Cardiac muscle cell (in vitro differentiated cells and primary cell): Measurements from ENCODE around the gene TRPV4. TPM values are rescaled to one million over a fixed set of nuclear protein-coding genes. Genes with fewer than 3 reads are reported as not detected.

ENCODE experiments used
- DNase-seq, 2 donors: peaks; one replicate each; pipeline versions ENCODE4 v3.0.0 to v3.0.0-alpha.2; 2010 to 2017; ENCODE audit warnings: low read depth in 1 of 2, low spot score in 1 of 2
- H3K27ac ChIP-seq: fragments of 200-600 bp; sonication (generic); 2 replicates; pipeline ENCODE4 v1.5.1; 2016
- H3K27me3 ChIP-seq: fragments of 200-600 bp; sonication (generic); 2 replicates; pipeline ENCODE4 v1.6.0; 2016; ENCODE audit warnings: control low read depth
- H3K36me3 ChIP-seq: fragments of 200-600 bp; sonication (generic); 2 replicates; pipeline ENCODE4 v1.5.1; 2016; ENCODE audit warnings: control low read depth
- H3K4me1 ChIP-seq: fragments of 200-600 bp; sonication (generic); 2 replicates; pipeline ENCODE4 v1.8.1; 2017; ENCODE audit warnings: low read depth, mild to moderate bottlenecking, mixed run types
- H3K4me3 ChIP-seq: fragments of 200-600 bp; sonication (generic); 2 replicates; pipeline ENCODE4 v1.5.1; 2016; ENCODE audit warnings: mild to moderate bottlenecking
- H3K9me3 ChIP-seq: fragments of 200-600 bp; sonication (generic); 2 replicates; pipeline ENCODE4 v1.5.1; 2017; ENCODE audit warnings: low read depth, mild to moderate bottlenecking, control low read depth
- CTCF ChIP-seq: IDR thresholded peaks from 2 replicates; pipeline ENCODE4 v1.5.1; 2012; ENCODE audit warnings: low read depth, mild to moderate bottlenecking, low read length
- polyA plus RNA-seq: library from polyadenylated mRNA; unstranded; fragments of >200 nt; fragmentation: Nextera tagmentation; extraction: Ambion mirVana; gene quantifications from 2 replicates; pipeline ENCODE4 v1.2.1, GENCODE V29; 2016
- total RNA-seq: library from RNA; depleted of rRNA; stranded (reverse); fragments of >200 nt; gene quantifications from 2 replicates; pipeline ENCODE4 v1.2.3, GENCODE V29; 2016

TRPV4 gene
- total and polyA plus RNA-seq, 2 experiments from 2014 or later = 2.4 to 4.1 TPM

- DNase-seq = no peak
- no peak for TF ChIP-seq CTCF
Measured at GRCh38 chr12:109762071-109762672, 71.0 kb downstream of the TRPV4 start.

GRCh38 chr12:109760930-109761921, 72.0 kb downstream of the TRPV4 start:
- no peak for TF ChIP-seq CTCF
- Histone ChIP-seq H3K4me3 (no peak overlapping the region), H3K36me3 (no peaks in the 10 kb centered on the region), H3K9me3 (no peaks in the 10 kb centered on the region), H3K27me3 (no peaks in the 10 kb centered on the region), H3K4me1 (peaks cover 20% of the 10 kb centered on the region), H3K27ac (no peak overlapping the region)
- DNase-seq = no peak

More at GRCh38 chr12:109762071-109762672, 71.0 kb downstream of the TRPV4 start:
- peaks cover 20% of the 10 kb centered on the region for H3K4me1 ChIP-seq
- no peaks in the 10 kb centered on the region for H3K36me3 ChIP-seq
- no peaks in the 10 kb centered on the region for H3K27me3 ChIP-seq
- H3K4me3 ChIP-seq = no peak overlapping the region
- no peak overlapping the region for H3K27ac ChIP-seq
- no peaks in the 10 kb centered on the region for H3K9me3 ChIP-seq

GRCh38 chr12:109760031-109760929, 72.9 kb downstream of the TRPV4 start:
- H3K36me3 ChIP-seq = no peaks in the 10 kb centered on the region
- peak overlapping the region; percentile 42 for H3K27ac ChIP-seq
- DNase-seq = no peak
- H3K27me3 ChIP-seq = no peaks in the 10 kb centered on the region
- no peak overlapping the region for H3K4me3 ChIP-seq
- H3K4me1 ChIP-seq = peaks cover 20% of the 10 kb centered on the region
- H3K9me3 ChIP-seq = no peaks in the 10 kb centered on the region
- no peak for TF ChIP-seq CTCF

- H3K27ac ChIP-seq = peak overlapping the region; percentile 42
- DNase-seq = peak in 1 of 2 donors; percentile 46
- no peaks in the 10 kb centered on the region for H3K9me3 ChIP-seq
- no peaks in the 10 kb centered on the region for H3K27me3 ChIP-seq
- H3K4me3 ChIP-seq = no peak overlapping the region
- no peaks in the 10 kb centered on the region for H3K36me3 ChIP-seq
- peaks cover 20% of the 10 kb centered on the region for H3K4me1 ChIP-seq
- TF ChIP-seq CTCF = no peak
Measured at GRCh38 chr12:109759595-109759994, 73.6 kb downstream of the TRPV4 start.
